C4-2B (cell line): ENCODE measurements around the gene ADGRG6.

Experiments used
- H3K27ac ChIP-seq: fragments of 450-650 bp; 2 replicates; pipeline ENCODE4 v1.5.1; 2017
- ZFX ChIP-seq: fragments of 450-650 bp; IDR thresholded peaks from 2 replicates; pipeline ENCODE4 v1.6.1; 2017
- TF ChIP-seq, protein P1 (sequence below): fragments of 450-650 bp; conservative IDR thresholded peaks from 2 replicates; pipeline ENCODE4 v1.5.1; 2017; ENCODE audit warnings: mild to moderate bottlenecking

ADGRG6 gene

DNA sequence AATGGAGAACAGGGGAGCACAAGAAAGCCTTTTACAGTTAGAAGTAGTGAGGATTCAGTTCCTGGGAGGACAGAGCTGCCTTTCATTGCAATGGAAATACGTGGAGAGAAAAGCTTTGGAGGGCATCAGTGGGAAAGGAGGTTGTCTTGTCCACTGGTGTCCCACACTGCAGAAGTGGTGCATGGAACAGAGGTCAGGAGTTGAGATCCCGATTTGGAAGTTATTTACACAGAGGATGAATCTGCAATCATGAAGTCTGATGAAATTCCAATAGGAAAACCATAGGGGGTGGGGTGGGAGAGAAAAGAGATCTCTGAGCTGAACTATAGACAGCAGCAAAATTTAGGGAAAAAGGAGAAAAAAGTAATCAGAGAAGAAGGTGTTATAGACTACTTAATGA lies 33.6 kb downstream of the ADGRG6 start:
- H3K27ac ChIP-seq = no peak overlapping the region
- TF ChIP-seq, protein P1, sequence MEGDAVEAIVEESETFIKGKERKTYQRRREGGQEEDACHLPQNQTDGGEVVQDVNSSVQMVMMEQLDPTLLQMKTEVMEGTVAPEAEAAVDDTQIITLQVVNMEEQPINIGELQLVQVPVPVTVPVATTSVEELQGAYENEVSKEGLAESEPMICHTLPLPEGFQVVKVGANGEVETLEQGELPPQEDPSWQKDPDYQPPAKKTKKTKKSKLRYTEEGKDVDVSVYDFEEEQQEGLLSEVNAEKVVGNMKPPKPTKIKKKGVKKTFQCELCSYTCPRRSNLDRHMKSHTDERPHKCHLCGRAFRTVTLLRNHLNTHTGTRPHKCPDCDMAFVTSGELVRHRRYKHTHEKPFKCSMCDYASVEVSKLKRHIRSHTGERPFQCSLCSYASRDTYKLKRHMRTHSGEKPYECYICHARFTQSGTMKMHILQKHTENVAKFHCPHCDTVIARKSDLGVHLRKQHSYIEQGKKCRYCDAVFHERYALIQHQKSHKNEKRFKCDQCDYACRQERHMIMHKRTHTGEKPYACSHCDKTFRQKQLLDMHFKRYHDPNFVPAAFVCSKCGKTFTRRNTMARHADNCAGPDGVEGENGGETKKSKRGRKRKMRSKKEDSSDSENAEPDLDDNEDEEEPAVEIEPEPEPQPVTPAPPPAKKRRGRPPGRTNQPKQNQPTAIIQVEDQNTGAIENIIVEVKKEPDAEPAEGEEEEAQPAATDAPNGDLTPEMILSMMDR = no peak
- no peak for TF ChIP-seq ZFX

DNA sequence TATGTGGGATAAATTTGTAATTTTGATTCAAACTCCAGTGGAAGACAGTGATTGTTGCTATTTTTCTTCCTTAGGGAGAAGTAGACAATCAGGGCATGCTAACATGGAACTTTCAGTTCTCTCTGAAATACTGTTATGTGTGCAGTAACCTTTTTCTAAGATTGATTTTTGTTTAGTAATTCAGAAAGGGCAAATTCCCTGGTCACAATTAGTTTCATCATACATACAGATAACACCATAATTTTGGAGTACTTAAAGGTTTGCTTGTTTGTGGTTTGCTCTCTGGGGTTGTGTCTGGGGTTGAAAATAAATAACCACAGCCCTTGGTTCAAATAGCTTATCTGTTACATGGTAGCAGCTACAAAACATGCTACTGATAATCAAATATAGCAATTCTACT lies 34.4 kb downstream of the ADGRG6 start:
- TF ChIP-seq ZFX = no peak
- TF ChIP-seq, protein P1 = no peak
- no peak overlapping the region for H3K27ac ChIP-seq

DNA sequence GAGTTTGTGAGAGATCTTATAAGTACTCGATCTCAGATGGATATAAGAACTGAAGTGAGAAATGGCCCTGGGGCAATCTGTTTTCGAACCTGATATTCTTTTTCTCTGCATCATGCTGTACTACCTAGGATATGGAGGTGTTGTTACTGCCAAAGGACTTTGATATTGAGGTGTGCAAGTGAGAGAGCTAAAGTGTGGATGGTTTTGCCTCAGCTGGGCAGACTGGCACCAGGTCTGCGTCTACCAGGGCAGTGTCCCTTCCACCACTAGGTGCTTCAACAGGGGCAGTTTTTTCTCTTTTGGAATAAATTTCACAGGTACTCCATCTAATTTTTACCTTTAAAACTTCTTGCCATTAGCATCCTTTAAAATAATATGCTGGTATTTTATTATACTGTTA lies 35.0 kb downstream of the ADGRG6 start:
- no peak for TF ChIP-seq ZFX
- TF ChIP-seq, protein P1 = no peak
- no peak overlapping the region for H3K27ac ChIP-seq

DNA sequence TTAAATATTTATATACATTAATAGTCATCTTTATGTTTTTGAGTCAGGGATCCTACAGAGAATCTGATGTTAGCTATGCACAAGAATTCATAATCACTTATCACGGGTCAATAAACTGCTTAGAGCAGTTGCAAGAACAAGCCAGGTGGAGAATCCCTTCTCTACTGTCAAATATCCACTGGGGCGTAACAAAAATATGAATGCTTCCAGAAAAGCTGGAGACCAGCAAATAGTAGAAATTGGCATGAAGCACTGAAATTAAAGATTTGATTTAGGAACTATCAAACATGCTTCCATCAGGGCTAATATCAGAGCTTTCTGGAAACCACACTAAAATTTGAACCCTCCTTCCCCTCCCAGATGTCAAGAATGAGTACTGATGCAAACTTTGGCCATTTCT lies 37.3 kb downstream of the ADGRG6 start:
- H3K27ac ChIP-seq = no peak overlapping the region
- TF ChIP-seq, protein P1 = no peak
- TF ChIP-seq ZFX = no peak

DNA sequence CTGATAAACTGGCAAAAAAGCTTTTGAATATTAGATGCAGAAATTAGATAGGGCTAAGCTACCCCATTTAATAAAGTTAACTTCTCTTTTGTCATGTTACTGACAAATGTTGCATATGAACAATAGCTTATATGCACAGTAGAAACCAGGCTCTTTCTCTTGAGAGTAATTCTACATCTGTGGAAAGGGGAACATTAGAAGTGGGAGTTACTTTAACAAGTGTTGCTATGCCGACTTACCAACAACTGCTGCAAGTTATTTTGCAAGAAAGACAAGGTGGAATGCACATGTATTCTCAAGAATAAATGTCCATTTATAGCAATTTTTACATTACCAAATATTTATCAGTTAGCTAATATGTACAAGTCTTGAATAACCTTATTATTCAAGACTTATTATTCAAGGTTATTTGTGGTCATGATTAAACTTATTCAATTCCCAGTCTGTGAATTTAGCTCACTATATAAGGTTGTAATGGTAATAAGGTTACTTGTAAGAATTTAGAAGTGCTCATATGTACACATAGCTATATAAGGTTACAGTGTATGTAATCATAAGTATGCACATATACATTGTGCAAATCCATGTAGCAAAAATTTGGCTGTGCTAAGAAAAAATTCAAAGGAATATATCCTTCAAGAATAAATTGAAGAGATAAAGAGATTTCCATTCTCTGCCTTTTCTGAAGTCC lies 38.3 kb downstream of the ADGRG6 start:
- no peak overlapping the region for H3K27ac ChIP-seq
- TF ChIP-seq ZFX = no peak
- TF ChIP-seq, protein P1 = no peak

DNA sequence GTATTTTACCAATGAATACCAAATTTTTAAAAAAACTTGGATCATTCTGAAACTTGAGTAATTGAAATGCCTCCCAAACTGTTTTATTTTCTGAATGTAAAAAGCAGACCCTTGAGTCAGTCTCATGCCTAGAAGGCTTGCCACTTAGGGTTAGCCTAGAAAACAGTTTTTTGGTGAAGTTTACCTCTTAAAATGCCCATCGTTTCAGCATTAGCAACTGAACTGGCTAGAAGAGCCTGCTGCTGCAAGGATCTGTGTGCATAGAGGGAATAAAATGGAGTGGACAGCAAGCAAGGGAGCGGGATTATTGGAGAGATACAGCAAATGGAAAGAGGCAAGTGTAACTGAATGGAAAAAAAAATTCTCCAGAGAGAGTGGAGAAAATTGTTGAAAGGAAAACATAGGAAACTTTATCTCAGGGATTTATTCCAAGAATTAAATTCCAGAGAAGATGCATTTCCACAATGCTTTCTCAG lies 40.1 kb downstream of the ADGRG6 start:
- no peak for TF ChIP-seq ZFX
- TF ChIP-seq, protein P1 = no peak
- no peak overlapping the region for H3K27ac ChIP-seq

DNA sequence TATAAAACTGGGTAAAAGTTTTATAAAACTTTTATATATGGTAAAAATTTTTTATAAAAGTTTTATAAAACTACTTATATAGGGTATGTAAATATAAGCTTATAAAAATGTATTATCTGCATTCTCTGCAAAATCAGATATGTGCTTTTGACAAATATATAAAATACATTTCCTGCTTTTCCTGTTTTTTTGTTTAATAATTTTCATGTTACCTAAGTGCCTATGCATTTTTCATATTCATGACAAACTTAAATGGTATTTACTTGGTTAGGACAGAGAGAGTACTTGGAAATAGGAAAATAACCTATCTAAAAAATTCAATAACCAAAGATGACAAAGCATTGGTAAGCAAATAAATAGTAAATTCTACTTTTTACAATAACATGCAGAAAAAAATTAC lies 41.2 kb downstream of the ADGRG6 start:
- no peak for TF ChIP-seq ZFX
- TF ChIP-seq, protein P1 = no peak
- H3K27ac ChIP-seq = no peak overlapping the region
